ENCODE results near the gene RBM20. TPM values are rescaled to one million over a fixed set of nuclear protein-coding genes. Genes with fewer than 3 reads are reported as not detected.
"Not testable (repeated sequence)": the region's sequence is repeated elsewhere in the genome, so short reads cannot be mapped to it uniquely, and the experiment has no call there.

Gene RBM20
- total RNA-seq, 1 experiment from 2014 or later: 0.10 TPM

DNA sequence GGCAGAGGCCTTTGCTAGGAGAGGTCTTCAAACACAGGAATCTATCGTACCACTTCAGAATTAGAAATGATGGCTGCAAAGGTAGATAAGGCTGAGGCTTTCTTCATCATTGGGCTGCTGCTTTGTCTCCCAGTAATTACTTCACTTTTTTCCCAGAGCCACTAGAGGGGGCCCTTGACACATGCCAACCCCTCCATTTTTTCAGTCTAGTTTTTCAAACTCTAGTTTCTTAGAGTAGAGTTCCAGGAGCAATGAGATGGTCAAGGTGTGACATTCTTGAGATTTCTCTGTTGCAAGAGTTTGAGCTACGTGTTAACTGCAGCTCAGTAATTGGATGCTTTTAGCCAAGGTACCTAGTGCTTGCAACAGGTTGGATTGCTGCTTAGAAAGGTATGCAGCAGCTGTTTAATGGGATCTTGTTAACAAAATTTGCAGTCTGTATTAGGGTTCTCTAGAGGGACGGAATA lies 33.8 kb upstream of the RBM20 start:
- ATAC-seq: peak; percentile 80
- BruUV-seq (replicated peaks): no TSS peak
- intact Hi-C loops (cut with micrococcal nuclease; ENCODE audit: unreplicated experiment): loop anchor here (2.0 to 10.0 kb wide), 3 partner anchors 70 to 282 kb away; no protein-coding TSS in a partner anchor
- POLR2A ChIA-PET: no interaction called here
- TF ChIP-seq, protein P1, sequence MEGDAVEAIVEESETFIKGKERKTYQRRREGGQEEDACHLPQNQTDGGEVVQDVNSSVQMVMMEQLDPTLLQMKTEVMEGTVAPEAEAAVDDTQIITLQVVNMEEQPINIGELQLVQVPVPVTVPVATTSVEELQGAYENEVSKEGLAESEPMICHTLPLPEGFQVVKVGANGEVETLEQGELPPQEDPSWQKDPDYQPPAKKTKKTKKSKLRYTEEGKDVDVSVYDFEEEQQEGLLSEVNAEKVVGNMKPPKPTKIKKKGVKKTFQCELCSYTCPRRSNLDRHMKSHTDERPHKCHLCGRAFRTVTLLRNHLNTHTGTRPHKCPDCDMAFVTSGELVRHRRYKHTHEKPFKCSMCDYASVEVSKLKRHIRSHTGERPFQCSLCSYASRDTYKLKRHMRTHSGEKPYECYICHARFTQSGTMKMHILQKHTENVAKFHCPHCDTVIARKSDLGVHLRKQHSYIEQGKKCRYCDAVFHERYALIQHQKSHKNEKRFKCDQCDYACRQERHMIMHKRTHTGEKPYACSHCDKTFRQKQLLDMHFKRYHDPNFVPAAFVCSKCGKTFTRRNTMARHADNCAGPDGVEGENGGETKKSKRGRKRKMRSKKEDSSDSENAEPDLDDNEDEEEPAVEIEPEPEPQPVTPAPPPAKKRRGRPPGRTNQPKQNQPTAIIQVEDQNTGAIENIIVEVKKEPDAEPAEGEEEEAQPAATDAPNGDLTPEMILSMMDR (IDR thresholded peaks at IDR 0.05): peak; percentile 97
- TF ChIP-seq, protein P2, sequence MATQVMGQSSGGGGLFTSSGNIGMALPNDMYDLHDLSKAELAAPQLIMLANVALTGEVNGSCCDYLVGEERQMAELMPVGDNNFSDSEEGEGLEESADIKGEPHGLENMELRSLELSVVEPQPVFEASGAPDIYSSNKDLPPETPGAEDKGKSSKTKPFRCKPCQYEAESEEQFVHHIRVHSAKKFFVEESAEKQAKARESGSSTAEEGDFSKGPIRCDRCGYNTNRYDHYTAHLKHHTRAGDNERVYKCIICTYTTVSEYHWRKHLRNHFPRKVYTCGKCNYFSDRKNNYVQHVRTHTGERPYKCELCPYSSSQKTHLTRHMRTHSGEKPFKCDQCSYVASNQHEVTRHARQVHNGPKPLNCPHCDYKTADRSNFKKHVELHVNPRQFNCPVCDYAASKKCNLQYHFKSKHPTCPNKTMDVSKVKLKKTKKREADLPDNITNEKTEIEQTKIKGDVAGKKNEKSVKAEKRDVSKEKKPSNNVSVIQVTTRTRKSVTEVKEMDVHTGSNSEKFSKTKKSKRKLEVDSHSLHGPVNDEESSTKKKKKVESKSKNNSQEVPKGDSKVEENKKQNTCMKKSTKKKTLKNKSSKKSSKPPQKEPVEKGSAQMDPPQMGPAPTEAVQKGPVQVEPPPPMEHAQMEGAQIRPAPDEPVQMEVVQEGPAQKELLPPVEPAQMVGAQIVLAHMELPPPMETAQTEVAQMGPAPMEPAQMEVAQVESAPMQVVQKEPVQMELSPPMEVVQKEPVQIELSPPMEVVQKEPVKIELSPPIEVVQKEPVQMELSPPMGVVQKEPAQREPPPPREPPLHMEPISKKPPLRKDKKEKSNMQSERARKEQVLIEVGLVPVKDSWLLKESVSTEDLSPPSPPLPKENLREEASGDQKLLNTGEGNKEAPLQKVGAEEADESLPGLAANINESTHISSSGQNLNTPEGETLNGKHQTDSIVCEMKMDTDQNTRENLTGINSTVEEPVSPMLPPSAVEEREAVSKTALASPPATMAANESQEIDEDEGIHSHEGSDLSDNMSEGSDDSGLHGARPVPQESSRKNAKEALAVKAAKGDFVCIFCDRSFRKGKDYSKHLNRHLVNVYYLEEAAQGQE (IDR thresholded peaks at IDR 0.05; ENCODE audit: insufficient read depth in 1 of 2, low read depth in 2 of 2, low read length in 1 of 2): no peak
- Histone ChIP-seq H3K27me3 (ENCODE audit: control insufficient read depth, insufficient read depth, low read length) (no peaks in the 10 kb centered on the region), H3K9me3 (ENCODE audit: control insufficient read depth, insufficient read depth, low read depth, low read length) (no peaks in the 10 kb centered on the region), H3K4me1 (ENCODE audit: control insufficient read depth, insufficient read depth, low read length) (no peaks in the 10 kb centered on the region), H3K36me3 (ENCODE audit: control insufficient read depth, insufficient read depth, low read length) (peaks cover 10% of the 10 kb centered on the region), H3K4me3 (ENCODE audit: low read depth in 2 of 2, low read length in 2 of 2) (no peak overlapping the region), H3K27ac (ENCODE audit: low read length) (no peak overlapping the region)
- no peak for DNase-seq (ENCODE audit: low read depth, low spot score)
- CTCF ChIA-PET: interaction anchor here (0.8 kb wide), 1 partner anchor 62 kb away, joined by 3 read pairs; no protein-coding TSS in a partner anchor
- in situ Hi-C loops (cut with HindIII; ENCODE audit: low pct_unique_long_range_greater_than_20kb, low sequenced_read_pairs): no loop called here

DNA sequence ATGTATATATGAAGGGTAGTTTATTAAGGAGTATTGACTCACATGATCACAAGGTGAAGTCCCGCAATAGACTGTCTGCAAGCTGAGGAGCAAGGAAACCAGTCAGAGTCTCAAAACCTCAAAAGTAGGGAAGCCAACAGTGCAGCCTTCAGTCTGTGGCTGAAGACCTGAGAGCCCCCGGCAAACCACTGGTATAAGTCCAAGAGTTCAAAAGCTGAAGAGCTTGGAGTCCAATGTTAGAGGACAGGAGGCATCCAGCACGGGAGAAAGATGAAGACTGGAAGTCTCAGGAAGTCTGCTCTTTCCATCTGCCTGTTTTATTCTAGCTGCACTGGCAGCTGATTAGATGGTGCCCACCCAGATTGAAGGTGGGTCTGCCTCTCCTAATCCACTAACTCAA lies 33.4 kb upstream of the RBM20 start:
- in situ Hi-C loops (cut with HindIII; ENCODE audit: low pct_unique_long_range_greater_than_20kb, low sequenced_read_pairs); DNase-seq (ENCODE audit: low read depth, low spot score); H3K36me3 ChIP-seq (ENCODE audit: control insufficient read depth, insufficient read depth, low read length); H3K27ac ChIP-seq (ENCODE audit: low read length); BruUV-seq (replicated peaks); H3K4me1 ChIP-seq (ENCODE audit: control insufficient read depth, insufficient read depth, low read length); POLR2A ChIA-PET; H3K4me3 ChIP-seq (ENCODE audit: low read depth in 2 of 2, low read length in 2 of 2); ATAC-seq; H3K9me3 ChIP-seq (ENCODE audit: control insufficient read depth, insufficient read depth, low read depth, low read length); H3K27me3 ChIP-seq (ENCODE audit: control insufficient read depth, insufficient read depth, low read length): not testable (repeated sequence)
- CTCF ChIA-PET: interaction anchor here (0.8 kb wide), 1 partner anchor 62 kb away, joined by 3 read pairs; no protein-coding TSS in a partner anchor
- intact Hi-C loops (cut with micrococcal nuclease; ENCODE audit: unreplicated experiment): loop anchor here (2.0 to 10.0 kb wide), 3 partner anchors 70 to 282 kb away; no protein-coding TSS in a partner anchor

DNA sequence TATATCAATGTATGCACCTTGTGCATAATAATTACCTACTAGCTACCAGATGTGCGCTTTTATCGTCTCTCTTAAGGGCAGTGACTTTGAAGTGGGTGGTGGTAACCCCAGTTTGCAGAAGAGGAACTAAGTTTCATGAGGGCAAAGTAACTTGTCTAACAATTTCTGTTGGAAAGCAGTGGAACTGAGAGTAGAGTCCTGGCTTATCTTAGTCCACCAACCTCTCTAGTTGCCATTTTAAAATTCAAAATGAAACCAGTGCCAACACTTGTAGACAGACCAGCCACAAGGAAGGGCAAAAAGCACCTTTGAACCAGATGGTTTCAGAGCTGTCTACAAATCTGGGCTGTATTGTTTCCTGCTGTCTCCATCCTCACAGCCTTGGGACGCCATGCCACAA lies 32.0 kb upstream of the RBM20 start:
- ChIA-PET POLR2A (interaction anchor here (0.6 kb wide), 1 partner anchor 174 kb away, joined by 3 read pairs; no protein-coding TSS in a partner anchor), CTCF (interaction anchor here (0.6 kb wide), 1 partner anchor 142 kb away, joined by 3 read pairs; no protein-coding TSS in a partner anchor)
- no peak for TF ChIP-seq TCF7L2 (IDR thresholded peaks at IDR 0.05; ENCODE audit: low read depth, low read length)
- TF ChIP-seq, protein P2 (IDR thresholded peaks at IDR 0.05; ENCODE audit: insufficient read depth in 1 of 2, low read depth in 2 of 2, low read length in 1 of 2): no peak
- no peak for TF ChIP-seq SIN3A (IDR thresholded peaks at IDR 0.05; ENCODE audit: borderline replicate concordance, insufficient read depth, low read depth, low read length)
- TF ChIP-seq POLR2AphosphoS5 (IDR thresholded peaks at IDR 0.05; ENCODE audit: low read depth, low read length): no peak
- TF ChIP-seq, protein P1 (IDR thresholded peaks at IDR 0.05): no peak
- H3K27me3 ChIP-seq (ENCODE audit: control insufficient read depth, insufficient read depth, low read length): no peaks in the 10 kb centered on the region
- no peak for DNase-seq (ENCODE audit: low read depth, low spot score)
- no peak overlapping the region for H3K27ac ChIP-seq (ENCODE audit: low read length)
- H3K9me3 ChIP-seq (ENCODE audit: control insufficient read depth, insufficient read depth, low read depth, low read length): no peaks in the 10 kb centered on the region
- in situ Hi-C loops (cut with HindIII; ENCODE audit: low pct_unique_long_range_greater_than_20kb, low sequenced_read_pairs) (no loop called here), intact Hi-C loops (cut with micrococcal nuclease; ENCODE audit: unreplicated experiment) (loop anchor here (5.0 to 10.0 kb wide), 2 partner anchors 123 to 280 kb away; no protein-coding TSS in a partner anchor)
- BruUV-seq (replicated peaks): no TSS peak
- no peaks in the 10 kb centered on the region for H3K36me3 ChIP-seq (ENCODE audit: control insufficient read depth, insufficient read depth, low read length)
- no peak overlapping the region for H3K4me3 ChIP-seq (ENCODE audit: low read depth in 2 of 2, low read length in 2 of 2)
- ATAC-seq: no peak
- no peaks in the 10 kb centered on the region for H3K4me1 ChIP-seq (ENCODE audit: control insufficient read depth, insufficient read depth, low read length)

Measured in Panc1 (cell line).